ENCODE data around the gene BORCS8.
"Not testable (repeated sequence)": the region's sequence is repeated elsewhere in the genome, so short reads cannot be mapped to it uniquely, and the experiment has no call there.

The BORCS8 gene

GRCh38 chr19:19179548-19180441 is 12.2 kb downstream of the BORCS8 start:
- no peak for DNase-seq (ENCODE audit: low spot score)

- DNase-seq (ENCODE audit: low spot score), result no peak
Measured at GRCh38 chr19:19176950-19177349, 15.0 kb downstream of the BORCS8 start.

- not testable (repeated sequence) for DNase-seq (ENCODE audit: low spot score)
Measured at GRCh38 chr19:19173243-19173642, 18.7 kb downstream of the BORCS8 start.

GRCh38 chr19:19171821-19172532 is 20.0 kb downstream of the BORCS8 start:
- no peak for DNase-seq (ENCODE audit: low spot score)

- DNase-seq (ENCODE audit: low spot score), result no peak
Measured at GRCh38 chr19:19170873-19171672, 20.9 kb downstream of the BORCS8 start.

GRCh38 chr19:19170053-19170872 is 21.7 kb downstream of the BORCS8 start, which contains the start of gene MEF2B:
Gene MEF2B, minus strand, starts transcription at chr19:19170263. Its CDS starts 19,528 bp downstream, at chr19:19150735.
- no peak for DNase-seq (ENCODE audit: low spot score)

GRCh38 chr19:19169236-19170052 is 22.5 kb downstream of the BORCS8 start:
- no peak for DNase-seq (ENCODE audit: low spot score)

GRCh38 chr19:19167612-19168011 is 24.3 kb downstream of the BORCS8 start:
- no peak for DNase-seq (ENCODE audit: low spot score)

GRCh38 chr19:19165396-19165795 is 26.6 kb downstream of the BORCS8 start:
- no peak for DNase-seq (ENCODE audit: low spot score)

- DNase-seq (ENCODE audit: low spot score), result no peak
Measured at GRCh38 chr19:19162495-19162894, 29.5 kb downstream of the BORCS8 start.

GRCh38 chr19:19160461-19161035 is 31.4 kb downstream of the BORCS8 start:
- DNase-seq (ENCODE audit: low spot score), result no peak

GRCh38 chr19:19159534-19159933 is 32.4 kb downstream of the BORCS8 start:
- DNase-seq (ENCODE audit: low spot score), result no peak

GRCh38 chr19:19157808-19158207 is 34.1 kb downstream of the BORCS8 start:
- no peak for DNase-seq (ENCODE audit: low spot score)

- DNase-seq (ENCODE audit: low spot score), result no peak
Measured at GRCh38 chr19:19155495-19156219, 36.3 kb downstream of the BORCS8 start.

GRCh38 chr19:19154768-19155494 is 37.0 kb downstream of the BORCS8 start:
- DNase-seq (ENCODE audit: low spot score), result no peak

- DNase-seq (ENCODE audit: low spot score), result no peak
Measured at GRCh38 chr19:19152668-19153384, 39.1 kb downstream of the BORCS8 start.

- no peak for DNase-seq (ENCODE audit: low spot score)
Measured at GRCh38 chr19:19151418-19151817, 40.5 kb downstream of the BORCS8 start.

- no peak for DNase-seq (ENCODE audit: low spot score)
Measured at GRCh38 chr19:19149435-19149834, 42.5 kb downstream of the BORCS8 start.
